NCI-H2196 (cell line): ENCODE data around the gene FERMT2.

ENCODE experiments used
- DNase-seq: peaks from one replicate; lab custom pipeline; 2025; ENCODE audit not compliant: unreplicated experiment; lab: John Stamatoyannopoulos, UW

FERMT2 gene

DNA sequence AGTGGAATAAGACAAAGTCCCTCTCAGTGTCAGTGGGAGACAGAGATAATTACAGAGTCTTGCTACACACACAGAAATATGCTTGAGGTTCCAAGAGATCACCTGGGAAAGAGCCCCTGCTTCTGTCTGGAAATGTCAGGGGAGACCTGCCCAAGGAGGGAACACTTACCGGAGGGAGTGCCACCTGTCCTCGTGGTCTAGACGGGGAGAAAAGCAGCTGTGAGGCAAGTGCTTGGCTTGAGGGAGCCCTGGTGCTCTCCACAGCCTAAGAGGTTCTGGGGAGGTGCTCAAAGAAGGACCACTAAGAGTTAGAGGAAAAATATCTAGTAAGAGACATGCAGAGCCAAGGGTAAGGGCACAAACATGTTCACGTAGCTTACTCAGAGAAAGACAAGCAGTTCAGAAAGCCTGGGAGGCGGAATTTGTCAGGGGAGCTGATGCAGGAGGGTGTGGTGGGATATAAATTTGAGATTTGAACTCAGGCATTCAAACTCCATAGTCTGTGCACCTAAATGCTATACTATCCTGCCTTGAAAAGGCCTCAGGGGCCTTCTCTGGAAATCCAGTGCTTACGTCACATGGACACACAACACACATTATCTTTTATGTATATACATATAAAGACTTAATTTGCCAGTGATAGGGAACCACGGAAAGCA lies 121.2 kb downstream of the FERMT2 start:
- no peak for DNase-seq

DNA sequence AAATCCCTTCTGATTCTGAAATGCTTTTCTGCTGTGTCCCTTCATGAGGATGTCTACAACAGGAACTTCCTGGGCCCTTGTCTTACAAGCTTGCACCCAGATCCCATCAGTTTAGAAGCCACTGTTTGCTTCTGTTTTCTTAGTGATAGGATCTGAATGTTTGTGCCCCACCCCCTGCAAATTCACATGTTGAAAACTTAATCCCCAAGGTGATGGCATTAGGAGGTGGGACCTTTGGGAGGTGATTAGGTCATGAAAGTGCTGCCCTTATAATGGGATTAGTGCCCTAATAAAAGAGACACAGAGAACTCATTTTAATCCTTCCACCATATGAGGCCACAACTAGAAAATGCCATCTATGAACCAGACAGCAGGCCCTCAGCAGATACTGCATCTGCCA lies 123.4 kb downstream of the FERMT2 start:
- DNase-seq, result no peak

DNA sequence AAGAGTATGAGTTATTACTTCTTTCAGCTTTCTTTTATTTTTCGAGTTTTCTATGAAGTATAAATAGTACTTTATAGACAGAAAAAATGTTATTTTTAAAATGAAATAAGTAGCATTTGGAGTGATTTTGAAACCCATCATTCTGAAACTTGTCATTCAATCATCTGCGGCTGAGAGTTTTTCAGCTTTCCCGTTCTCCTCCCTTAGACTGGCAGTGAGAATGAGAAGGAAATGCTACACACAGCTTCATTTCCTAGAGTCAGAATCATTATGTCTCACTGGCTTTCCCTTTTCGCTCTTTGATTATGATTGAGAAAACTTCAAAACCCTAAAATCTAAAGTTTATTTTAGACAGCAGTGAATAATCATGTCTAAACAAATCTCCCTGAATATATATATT lies 125.8 kb downstream of the FERMT2 start:
- DNase-seq, result no peak

DNA sequence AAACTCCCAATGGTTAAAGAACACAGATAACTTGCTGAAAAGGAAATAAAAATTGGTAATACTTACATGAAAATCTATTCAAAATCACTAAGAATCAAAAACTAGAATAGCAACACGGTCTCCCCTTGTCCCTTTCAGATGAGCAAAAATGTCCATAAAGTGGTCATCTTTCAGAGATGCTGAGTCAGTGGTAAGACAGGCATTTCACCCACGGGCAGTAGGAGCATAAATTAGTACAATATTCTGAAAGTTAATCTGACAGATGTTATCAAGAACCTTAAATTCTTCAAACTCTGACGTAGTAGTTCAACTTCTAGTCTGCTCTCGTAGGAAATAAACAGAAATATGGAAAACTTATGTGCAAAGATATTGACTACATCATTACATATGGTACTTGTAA lies 126.4 kb downstream of the FERMT2 start:
- DNase-seq, result no peak

DNA sequence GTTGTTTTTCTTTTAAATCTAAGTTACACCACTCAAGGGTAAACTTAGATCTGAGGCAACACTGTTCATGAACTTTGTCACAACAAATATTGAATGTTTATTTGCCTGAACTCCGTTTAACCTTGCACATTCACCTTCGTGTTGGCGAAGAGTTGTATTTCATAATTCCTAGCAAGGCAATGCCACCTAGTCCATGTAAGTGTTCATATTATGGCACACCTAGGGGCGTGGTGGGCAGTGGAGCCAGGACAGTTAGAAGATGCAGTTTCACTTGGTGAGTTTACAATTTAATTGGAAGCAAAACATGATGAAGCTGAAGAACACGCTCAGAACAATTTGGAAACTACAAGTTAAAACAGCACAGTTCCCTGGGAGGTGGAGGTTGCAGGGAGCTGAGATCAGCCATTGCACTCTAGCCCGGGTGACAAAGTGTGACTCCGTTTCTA lies 129.0 kb downstream of the FERMT2 start:
- DNase-seq, result no peak

DNA sequence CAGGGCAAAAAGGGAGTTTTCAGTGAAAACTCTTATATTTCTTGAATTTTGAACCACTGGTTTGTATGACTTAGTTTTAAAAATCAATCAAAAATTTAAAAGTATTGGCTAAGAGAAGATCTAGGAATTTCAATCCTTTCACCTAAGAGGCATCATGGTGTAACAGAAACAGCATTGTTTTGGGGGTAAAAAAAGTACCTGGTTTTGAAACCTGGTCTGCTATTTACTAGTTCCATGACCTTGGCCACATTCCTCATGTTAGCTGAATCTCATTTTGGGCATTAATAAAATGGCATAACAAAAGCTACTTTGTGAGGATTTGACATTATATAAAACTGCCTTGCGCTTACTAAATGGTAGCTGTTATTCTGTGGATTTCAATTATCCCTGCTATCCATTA lies 142.7 kb downstream of the FERMT2 start:
- DNase-seq, result no peak
